K562 (cell line): ENCODE data around the gene SUPT3H. TPM values are rescaled to one million over a fixed set of nuclear protein-coding genes. Genes with fewer than 3 reads are reported as not detected.
A peak's percentile ranks its signal among the peaks of the same experiment; 100 is the strongest.

ENCODE experiments used
- ATAC-seq: fragments of 200-7000 bp; cut with Tn5 transposase; 3 replicates; pipeline ENCODE4 v1.9.1; 2020; ENCODE audit warnings: moderate library complexity
- BruUV-seq: library from RNA; stranded (reverse); fragments of 400-500 nt; replicated peaks from 2 replicates; lab custom pipeline; 2021; lab: Mats Ljungman, UMichigan
- CTCF ChIA-PET: fragments of 300-600 bp; formaldehyde crosslinking; extraction: SDS; loops from one replicate; lab custom pipeline; 2021; ENCODE audit warnings: low intra/inter-chr PET ratio; lab: Yijun Ruan, JAX
- POLR2A ChIA-PET: fragments of 300-600, 350-650 bp; sonication (Branson Sonifier 250); formaldehyde crosslinking; extraction: SDS; loops from one replicate; lab custom pipeline; 2021; ENCODE audit warnings: antibody characterized with exemption, inconsistent platforms; lab: Yijun Ruan, JAX
- DNase-seq, 4 experiments: peaks; one replicate each; pipeline versions ENCODE4 v3.0.0 to v3.0.0-alpha.2; 2011 to 2018; ENCODE audit warnings: low spot score in 3 of 4, mixed read lengths in 3 of 4; ENCODE audit errors: extremely low read depth in 1 of 4
- FAIRE-seq: peaks from 2 replicates; lab custom pipeline; 2011; peaks lifted over from hg19 to GRCh38; lab: Jason Lieb, UNC
- H2AFZ ChIP-seq: 2 replicates; pipeline ENCODE4 v1.6.0; 2011; ENCODE audit warnings: low read depth, low read length, control low read depth, inconsistent platforms
- H3K27ac ChIP-seq: fragments of 200-600 bp; 3 replicates; pipeline ENCODE4 v1.8.0; 2011; ENCODE audit warnings: low read depth, mild to moderate bottlenecking, control low read depth, inconsistent platforms, low read length, moderate library complexity, mixed read lengths; ENCODE audit errors: extremely low read depth
- H3K27me3 ChIP-seq, 2 experiments: fragments of 300-600 bp in 1 of 2; 2 replicates in 1 of 2; 3 replicates in 1 of 2; pipeline versions ENCODE4 v1.6.0 to v1.8.0; 2011; ENCODE audit warnings: inconsistent platforms in 2 of 2, low read length in 2 of 2, mild to moderate bottlenecking in 1 of 2, mixed read lengths in 1 of 2, moderate library complexity in 1 of 2; ENCODE audit not compliant: control insufficient read depth in 2 of 2, insufficient read depth in 2 of 2
- H3K36me3 ChIP-seq: fragments of 300-600 bp; 3 replicates; pipeline ENCODE4 v1.8.0; 2011; ENCODE audit warnings: mild to moderate bottlenecking, low read length, inconsistent platforms; ENCODE audit not compliant: control insufficient read depth, insufficient read depth
- H3K4me1 ChIP-seq, 2 experiments: fragments of 200-600 bp in 1 of 2; replicated peaks in 1 of 2; 2 replicates in 1 of 2; 3 replicates in 1 of 2; pipeline versions ENCODE4 v1.5.1 to v1.8.0; 2011; ENCODE audit warnings: inconsistent platforms in 2 of 2, low read length in 2 of 2, mild to moderate bottlenecking in 1 of 2, mixed read lengths in 1 of 2, moderate library complexity in 1 of 2; ENCODE audit not compliant: control insufficient read depth in 2 of 2, insufficient read depth in 2 of 2
- H3K4me2 ChIP-seq: 2 replicates; pipeline ENCODE4 v1.6.1; 2011; ENCODE audit warnings: low read length, control low read depth, inconsistent platforms, mixed read lengths; ENCODE audit not compliant: insufficient read depth
- H3K4me3 ChIP-seq: fragments of 200-600 bp; sonication (generic), shearing (Covaris generic); 2 replicates; pipeline ENCODE4 v1.5.1; 2016; ENCODE audit warnings: control low read depth, inconsistent platforms
- H3K79me2 ChIP-seq: fragments of 200-600 bp; 3 replicates; pipeline ENCODE4 v1.8.0; 2011; ENCODE audit warnings: low read length, inconsistent platforms; ENCODE audit not compliant: control insufficient read depth, insufficient read depth
- H3K9ac ChIP-seq, 2 experiments: 2 replicates each; pipeline versions ENCODE4 v1.6.0 to v1.6.1; 2011; ENCODE audit warnings: low read depth in 2 of 2, low read length in 2 of 2, control low read depth in 1 of 2, inconsistent platforms in 1 of 2, mild to moderate bottlenecking in 1 of 2, mixed read lengths in 1 of 2; ENCODE audit not compliant: insufficient read depth in 1 of 2
- H3K9me1 ChIP-seq: one replicate; pipeline ENCODE4 v1.6.0; 2011; ENCODE audit warnings: inconsistent platforms, mild to moderate bottlenecking, low read length, moderate library complexity; ENCODE audit not compliant: control insufficient read depth, insufficient read depth
- H3K9me3 ChIP-seq: replicated peaks from 2 replicates; pipeline ENCODE4 v1.5.1; 2011; ENCODE audit warnings: low read depth, low read length, inconsistent platforms; ENCODE audit not compliant: control insufficient read depth, insufficient read depth
- H4K20me1 ChIP-seq: replicated peaks from 2 replicates; pipeline ENCODE4 v1.6.1; 2011; ENCODE audit warnings: low read length, inconsistent platforms, mixed read lengths; ENCODE audit not compliant: control insufficient read depth, insufficient read depth
- ARID1B ChIP-seq: fragments of 450-650 bp; IDR thresholded peaks from 2 replicates; pipeline ENCODE4 v1.6.1; 2016; ENCODE audit warnings: antibody characterized with exemption, mild to moderate bottlenecking, inconsistent platforms
- ATF3 ChIP-seq, 2 experiments: fragments of 450-650 bp in 1 of 2; sonication (generic) in 1 of 2; formaldehyde crosslinking in 1 of 2; IDR thresholded peaks in 1 of 2; conservative IDR thresholded peaks in 1 of 2; 2 replicates each; pipeline versions ENCODE4 v1.6.1 to v1.8.1; 2016 to 2023; ENCODE audit warnings: mild to moderate bottlenecking in 2 of 2, moderate library complexity in 2 of 2, inconsistent platforms in 1 of 2, missing genetic modification reagents in 1 of 2
- HNRNPK ChIP-seq: fragments of 200-400 bp; formaldehyde crosslinking; IDR thresholded peaks from one replicate; pipeline ENCODE4 v1.6.1; 2018; ENCODE audit warnings: mild to moderate bottlenecking, low read depth, low read length; ENCODE audit not compliant: poor library complexity, severe bottlenecking
- ZNF12 ChIP-seq: sonication (generic); formaldehyde crosslinking; IDR thresholded peaks from 2 replicates; pipeline ENCODE4 v1.4.0; 2020; ENCODE audit warnings: mild to moderate bottlenecking, missing genetic modification reagents
- WGBS: fragments of 100-300 bp; shearing (Covaris generic); methylation state at CpG from one replicate; pipeline ENCODE4 v1.1.6; 2016; ENCODE audit warnings: low coverage, mixed read lengths; ENCODE audit not compliant: insufficient coverage; ENCODE audit errors: missing lambda C conversion rate; 5-methylcytosine and 5-hydroxymethylcytosine counted together
- in situ Hi-C: fragments of 300-500 bp; cut with MboI; formaldehyde crosslinking; loops from 4 replicates; pipeline ENCODE4 v1.15.0; 2018; ENCODE audit warnings: inconsistent platforms, mixed read lengths
- intact Hi-C: fragments of 100-400 bp; cut with micrococcal nuclease; formaldehyde crosslinking; loops from 2 replicates; pipeline ENCODE4 v1.14.2; 2022
- polyA plus RNA-seq, 8 experiments: library from polyadenylated mRNA; depleted of rRNA in 4 of 8; stranded (reverse) in 5 of 8; unstranded in 3 of 8; fragments of >200 nt; fragmentation: Nextera tagmentation in 2 of 8; fragmentation: Illumina TruSeq in 1 of 8; extraction: Ambion mirVana in 2 of 8; extraction: Trizol in 1 of 8; gene quantifications; 2 replicates each; pipeline versions ENCODE4 v1.2.1 to v1.2.3, GENCODE V29; 2011 to 2014; ENCODE audit warnings: inconsistent platforms in 1 of 8, missing spikeins in 1 of 8
- total RNA-seq, 7 experiments: library from RNA; depleted of rRNA in 6 of 7; stranded (reverse); fragments of >200 nt in 6 of 7; fragmentation: Illumina TruSeq in 2 of 7; extraction: Trizol in 2 of 7; gene quantifications; 2 replicates each; pipeline versions ENCODE4 v1.2.1 to v1.2.3, GENCODE V29; 2011 to 2021; ENCODE audit warnings: low replicate concordance in 1 of 7

Gene SUPT3H
- total and polyA plus RNA-seq, 9 of the 15 experiments (the other 6 are each of a cell fraction or from before 2014, with no cell fraction given): 7.2 to 16.3 (median 11.9) TPM

GRCh38 chr6:44868335-44868668, 509.4 kb downstream of the SUPT3H start:
- BruUV-seq: no TSS peak
- intact Hi-C loops (no loop called here), in situ Hi-C loops (no loop called here)
- POLR2A ChIA-PET: no interaction called here
- H3K9me3 ChIP-seq: no peaks in the 10 kb centered on the region
- WGBS: 0% methylated on average over 2 of the region's 2 CpGs
- no peak overlapping the region for H3K4me3 ChIP-seq
- CTCF ChIA-PET: no interaction called here
- H3K27me3 ChIP-seq: no peaks in the 10 kb centered on the region; a peak in 1 of 5 replicates
- no peak for DNase-seq
- H3K9me1 ChIP-seq: no peaks in the 10 kb centered on the region
- H4K20me1 ChIP-seq: no peaks in the 10 kb centered on the region
- TF ChIP-seq ATF3 (IDR thresholded peaks at IDR 0.05) (peak; percentile 21; the same call in 1 of the 2 replicates), ATF3 (CRISPR knock-in tag; conservative IDR thresholded peaks at IDR 0.05) (no peak), HNRNPK (no peak)
- no peak overlapping the region for H3K27ac ChIP-seq
- no peak for ATAC-seq
- no peak for FAIRE-seq
- H3K9ac ChIP-seq: no peak overlapping the region
- no peaks in the 10 kb centered on the region for H3K4me1 ChIP-seq
- H3K36me3 ChIP-seq: no peaks in the 10 kb centered on the region
- H3K79me2 ChIP-seq: no peaks in the 10 kb centered on the region
- H2AFZ ChIP-seq: no peak overlapping the region
- no peak overlapping the region for H3K4me2 ChIP-seq

- Histone ChIP-seq H3K4me1 (no peaks in the 10 kb centered on the region), H4K20me1 (no peaks in the 10 kb centered on the region), H3K4me2 (no peak overlapping the region), H3K27ac (no peak overlapping the region), H3K9ac (no peak overlapping the region), H3K4me3 (no peak overlapping the region), H3K36me3 (no peaks in the 10 kb centered on the region), H3K27me3 (no peaks in the 10 kb centered on the region; a peak in 1 of 5 replicates), H3K79me2 (no peaks in the 10 kb centered on the region), H2AFZ (no peak overlapping the region), H3K9me3 (no peaks in the 10 kb centered on the region), H3K9me1 (no peaks in the 10 kb centered on the region)
- in situ Hi-C loops: no loop called here
- ChIA-PET CTCF (no interaction called here), POLR2A (no interaction called here)
- ATAC-seq (no peak), FAIRE-seq (no peak), DNase-seq (no peak)
- WGBS: 13% methylated on average over 7 of the region's 7 CpGs
- intact Hi-C loops: no loop called here
- TF ChIP-seq ZNF12 (CRISPR knock-in tag) (no peak), ARID1B (no peak)
- BruUV-seq: no TSS peak
Observed at GRCh38 chr6:44867571-44868334, 510.0 kb downstream of the SUPT3H start.
